Adipose tissue (tissue), 3 donors: ENCODE data around the gene ASCC1. TPM values are rescaled to one million over a fixed set of nuclear protein-coding genes. Genes with fewer than 3 reads are reported as not detected.
"Not testable (repeated sequence)": the region's sequence is repeated elsewhere in the genome, so short reads cannot be mapped to it uniquely, and the experiment has no call there.

ENCODE experiments used
- H3K27ac ChIP-seq: one replicate; pipeline ENCODE4 v1.5.1; 2013; ENCODE audit warnings: low read depth, low read length
- WGBS, 3 donors: extraction: QIAGEN DNeasy Blood & Tissue Kit; methylation state at CpG; one replicate each; pipeline ENCODE4 v1.1.7; 2013; 5-methylcytosine and 5-hydroxymethylcytosine counted together
- polyA plus RNA-seq, 3 donors: library from polyadenylated mRNA; stranded (reverse); fragments of 200-250 nt; gene quantifications; one replicate each; pipeline ENCODE4 v1.2.3, GENCODE V29; 2013
- donor health status: healthy with polysubstance abuse.
- donor health status: Bipolar disorder and iron deficiency.
- donor health status: healthy.

Gene ASCC1
- polyA plus RNA-seq, 3 donors: 13.3 to 34.1 (median 18.0) TPM

DNA sequence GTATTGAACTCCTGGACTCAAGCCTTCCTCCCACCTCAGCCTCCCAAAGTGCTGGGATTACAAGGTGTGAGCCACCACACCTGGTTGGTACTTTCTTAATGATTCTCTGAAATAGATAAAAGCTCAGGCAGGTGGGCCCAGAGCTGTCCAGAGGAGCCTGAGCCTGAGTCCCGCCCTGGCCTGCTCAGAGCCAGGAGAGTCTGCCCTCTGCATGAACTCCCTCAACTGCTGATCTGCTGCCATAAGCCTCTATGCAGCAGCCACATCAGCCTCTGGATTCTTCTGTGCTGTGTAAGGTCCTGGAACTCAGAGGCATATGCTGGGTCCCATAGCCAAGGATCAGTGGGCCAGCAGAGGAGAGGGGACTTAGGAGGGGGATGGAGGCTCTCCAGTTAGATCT is 34.6 kb upstream of the ASCC1 start:
- no peak overlapping the region for H3K27ac ChIP-seq
- 53 to 100% (median 59%) methylated on average over 1 of the region's 1 CpG for WGBS, 3 donors

GRCh38 chr10:72249176-72249862 is 33.2 kb upstream of the ASCC1 start:
- not testable (repeated sequence) for H3K27ac ChIP-seq
- WGBS, 3 donors: 77 to 91% (median 82%) methylated on average over 17 of the region's 17 CpGs

DNA sequence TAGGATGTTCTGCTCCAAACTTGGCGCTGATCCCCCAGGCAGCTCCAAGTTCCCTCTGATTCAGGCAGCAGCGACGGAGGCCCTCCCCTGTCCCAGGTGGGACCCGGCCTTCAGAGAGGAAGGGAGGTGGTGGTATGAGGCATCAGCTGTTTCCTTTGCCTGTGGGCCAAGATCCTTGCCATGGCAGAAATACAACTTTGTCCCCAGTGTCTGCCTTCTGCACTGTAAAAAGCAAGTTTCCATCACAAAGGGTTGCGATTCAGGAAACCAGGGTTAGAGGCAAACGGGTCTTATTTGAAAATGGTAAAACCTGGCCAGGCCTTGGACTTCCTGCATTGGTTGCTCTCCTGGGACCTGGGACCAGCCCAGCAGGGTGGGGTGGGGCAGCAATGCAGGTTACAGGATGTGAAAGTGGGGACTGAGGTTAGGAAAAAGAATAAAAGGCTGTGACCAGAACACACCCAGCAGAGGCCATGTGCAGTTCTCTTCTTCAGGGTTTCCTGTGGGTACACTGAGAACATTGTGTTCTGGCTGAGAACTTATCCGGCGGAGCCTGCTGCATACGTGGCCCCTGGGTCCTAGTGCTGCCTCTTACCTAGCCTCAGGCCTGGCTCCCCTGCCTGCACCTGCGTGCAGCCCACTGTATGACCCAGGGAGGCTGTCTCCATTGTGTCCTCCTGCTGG is 32.5 kb upstream of the ASCC1 start:
- H3K27ac ChIP-seq: peak overlapping the region; percentile 36
- WGBS, 3 donors: 5 to 17% (median 7%) methylated on average over 10 of the region's 10 CpGs

DNA sequence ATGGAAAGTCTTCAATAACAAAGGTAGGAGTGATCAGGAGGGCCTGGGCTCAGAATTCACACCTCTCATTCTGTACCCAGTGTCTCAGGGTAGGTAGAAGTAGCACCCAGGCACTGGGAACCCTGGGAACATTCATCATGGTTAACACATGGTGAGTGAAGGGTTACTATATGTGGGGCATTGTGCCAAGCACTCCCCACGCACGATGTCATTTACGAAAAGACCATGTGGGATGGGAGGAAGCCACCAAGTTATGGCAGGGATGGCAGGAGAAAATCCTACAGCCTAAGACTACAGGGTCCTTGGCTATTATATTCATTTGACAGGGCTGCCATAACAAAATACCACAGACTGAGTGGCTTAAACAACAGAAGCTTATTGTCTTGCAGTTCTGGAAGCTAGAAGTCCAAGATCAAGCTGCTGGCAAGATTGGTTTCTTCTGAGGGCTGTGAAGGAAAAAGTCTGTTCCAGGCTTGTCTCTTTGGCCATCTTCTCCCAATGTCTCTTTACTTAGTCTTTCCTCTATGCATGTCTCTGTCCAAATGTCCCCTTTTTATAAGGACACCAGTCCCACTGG is 30.0 kb upstream of the ASCC1 start:
- 9 to 15% (median 11%) methylated on average over 3 of the region's 3 CpGs for WGBS, 3 donors
- no peak overlapping the region for H3K27ac ChIP-seq

- 52 to 71% (median 62%) methylated on average over 5 of the region's 5 CpGs for WGBS, 3 donors
- H3K27ac ChIP-seq: no peak overlapping the region
Measured at GRCh38 chr10:72244573-72245038, 28.5 kb upstream of the ASCC1 start.

GRCh38 chr10:72243822-72244437 is 27.9 kb upstream of the ASCC1 start:
- H3K27ac ChIP-seq: no peak overlapping the region
- WGBS, 3 donors: 57 to 65% (median 60%) methylated on average over 11 of the region's 11 CpGs

DNA sequence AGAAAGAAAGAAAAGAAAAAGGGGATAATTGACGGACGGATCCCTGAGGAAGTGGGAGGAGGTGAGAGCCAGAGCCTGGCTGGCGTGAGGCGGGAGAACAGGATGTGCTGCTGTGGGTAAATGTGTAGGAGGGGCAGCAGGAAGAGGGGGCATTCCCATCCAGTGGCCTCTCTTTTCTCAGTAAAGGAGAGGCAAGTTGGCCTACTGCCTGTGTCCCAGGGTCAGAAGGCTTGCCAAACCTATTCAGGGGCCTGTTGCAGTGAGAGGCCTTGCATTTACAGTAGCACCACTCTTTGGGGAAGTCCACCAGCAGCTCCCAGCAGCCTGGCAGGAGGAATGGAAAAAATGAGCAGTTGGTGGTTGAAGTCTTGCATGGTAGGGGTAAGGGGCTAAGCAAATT is 26.6 kb upstream of the ASCC1 start:
- WGBS, 3 donors: 28 to 60% (median 38%) methylated on average over 4 of the region's 4 CpGs

DNA sequence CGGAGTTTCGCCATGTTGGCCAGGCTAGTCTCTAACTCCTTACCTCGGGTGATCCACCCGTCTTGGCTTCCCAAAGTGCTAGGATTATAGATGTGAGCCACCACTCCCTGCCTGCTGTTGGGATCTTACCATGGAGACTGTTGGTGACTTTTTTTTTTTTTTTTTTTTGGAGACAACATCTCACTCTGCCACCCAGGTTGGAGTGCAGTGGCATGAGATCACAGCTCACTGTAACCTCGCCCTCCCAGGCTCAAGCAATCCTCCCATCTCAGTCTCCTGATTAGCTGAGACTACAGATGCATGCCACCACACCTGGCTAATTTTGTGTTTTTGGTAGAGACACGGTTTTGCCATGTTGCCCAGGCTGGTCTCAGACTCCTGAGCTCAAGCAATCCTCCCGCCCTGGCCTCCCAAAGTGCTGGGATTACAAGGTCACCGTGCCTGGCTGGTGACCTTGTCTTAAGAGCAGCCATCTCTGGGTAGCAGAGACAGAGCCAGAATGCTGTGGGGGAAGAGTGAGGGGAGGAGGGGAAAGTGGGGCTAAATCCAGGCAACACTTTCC is 25.7 kb upstream of the ASCC1 start:
- 87 to 94% (median 92%) methylated on average over 8 of the region's 8 CpGs for WGBS, 3 donors
- H3K27ac ChIP-seq: no peak overlapping the region

More for the DNA sequence above, 26.6 kb upstream of the ASCC1 start:
- no peak overlapping the region for H3K27ac ChIP-seq

DNA sequence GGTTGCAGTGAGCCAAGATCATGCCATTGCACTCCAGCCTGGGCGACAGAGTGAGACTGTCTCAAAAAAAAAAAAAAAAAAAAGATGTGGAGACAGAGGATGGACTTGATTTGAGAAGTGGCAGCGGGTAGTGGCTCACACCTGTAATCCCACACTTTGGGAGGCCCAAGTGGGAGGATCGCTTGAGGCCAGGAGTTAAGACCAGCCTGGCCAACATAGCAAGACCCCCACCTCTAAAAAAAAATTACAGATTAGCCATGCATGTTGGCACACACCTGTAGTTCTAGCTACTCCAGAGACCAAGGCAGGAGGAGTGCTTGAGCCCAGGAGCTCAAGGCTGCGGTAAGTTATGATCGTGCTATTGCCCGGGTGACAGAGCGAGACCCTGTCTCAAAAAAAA is 24.3 kb upstream of the ASCC1 start:
- H3K27ac ChIP-seq: no peak overlapping the region
- WGBS, 3 donors: 92 to 99% (median 98%) methylated on average over 6 to 7 of the region's 7 CpGs

- no peak overlapping the region for H3K27ac ChIP-seq
- WGBS, 3 donors: 50 to 88% (median 79%) methylated on average over 1 of the region's 1 CpG
Measured at GRCh38 chr10:72239409-72239808, 23.3 kb upstream of the ASCC1 start.

DNA sequence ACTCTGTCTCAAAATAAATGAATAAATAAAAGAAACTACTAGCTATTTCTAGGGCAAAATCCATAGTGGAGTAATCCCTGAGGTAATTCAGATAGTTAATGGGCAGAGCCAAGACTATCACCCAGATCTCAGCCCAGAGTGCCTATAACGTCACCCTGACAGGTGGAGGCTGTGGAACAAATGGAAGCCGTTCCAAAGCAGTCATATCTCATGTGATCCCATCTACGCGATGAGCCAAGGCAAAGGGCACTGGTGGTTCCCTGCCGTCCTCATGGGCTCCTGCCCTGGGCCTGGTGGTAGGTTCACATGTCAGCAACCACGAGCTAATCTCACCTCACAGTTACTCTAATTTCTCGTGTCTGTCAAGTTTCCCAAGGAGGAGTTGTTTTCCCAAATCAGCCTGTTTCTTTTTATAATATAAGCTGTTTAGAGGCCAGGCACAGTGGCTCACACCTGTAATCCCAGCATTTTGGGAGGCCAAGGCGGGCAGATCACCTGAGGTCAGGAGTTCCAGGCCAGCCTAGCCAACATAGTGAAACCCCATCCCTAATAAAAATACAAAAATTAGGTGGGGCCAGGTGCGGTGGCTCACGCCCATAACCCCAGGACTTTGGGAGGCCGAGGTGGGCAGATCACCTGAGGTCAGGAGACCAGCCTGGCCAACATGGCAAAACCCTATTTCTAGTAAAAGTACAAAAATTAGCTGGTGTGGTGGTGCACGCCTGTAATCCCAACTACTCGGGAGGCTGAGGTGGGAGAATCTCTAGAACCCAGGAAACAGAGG is 22.5 kb upstream of the ASCC1 start:
- no peak overlapping the region for H3K27ac ChIP-seq
- 70 to 96% (median 96%) methylated on average over 13 of the region's 13 CpGs for WGBS, 3 donors

DNA sequence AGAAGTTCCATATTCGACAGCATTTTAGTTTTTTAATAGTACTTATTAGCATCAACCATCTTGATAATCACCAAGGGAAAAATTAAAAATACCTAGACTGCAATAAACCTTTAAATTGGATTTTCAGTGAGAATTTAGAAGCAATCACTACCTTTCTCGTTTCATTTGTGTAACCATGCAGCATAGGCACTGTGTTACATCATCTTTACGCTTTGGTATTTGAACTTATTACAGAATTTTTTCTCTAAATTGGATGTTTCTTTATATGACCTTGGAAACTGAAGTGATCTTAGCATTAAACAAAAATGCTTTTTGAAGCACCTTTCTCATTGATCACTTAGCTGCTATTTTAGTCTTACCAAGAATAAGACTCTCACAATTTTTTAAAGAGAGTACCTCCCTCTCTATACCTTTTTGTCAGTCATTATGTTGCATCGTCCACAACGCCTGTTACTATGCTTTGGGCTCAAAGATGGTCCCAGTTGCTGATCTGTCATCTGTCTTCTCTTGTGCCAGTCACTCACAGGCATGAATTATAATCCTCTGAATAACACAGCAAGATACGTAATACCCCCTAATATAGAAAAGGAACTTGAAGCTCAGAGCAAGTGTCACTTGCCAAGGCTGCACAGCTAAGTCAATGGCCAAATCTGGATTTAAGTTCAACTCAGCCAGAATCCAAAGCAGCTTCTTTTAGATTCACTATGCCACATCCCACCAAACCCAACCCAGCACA is 19.6 kb upstream of the ASCC1 start:
- WGBS, 3 donors: 86 to 93% (median 88%) methylated on average over 6 of the region's 6 CpGs
- no peak overlapping the region for H3K27ac ChIP-seq

- no peak overlapping the region for H3K27ac ChIP-seq
Measured at GRCh38 chr10:72234560-72235095, 18.6 kb upstream of the ASCC1 start.

DNA sequence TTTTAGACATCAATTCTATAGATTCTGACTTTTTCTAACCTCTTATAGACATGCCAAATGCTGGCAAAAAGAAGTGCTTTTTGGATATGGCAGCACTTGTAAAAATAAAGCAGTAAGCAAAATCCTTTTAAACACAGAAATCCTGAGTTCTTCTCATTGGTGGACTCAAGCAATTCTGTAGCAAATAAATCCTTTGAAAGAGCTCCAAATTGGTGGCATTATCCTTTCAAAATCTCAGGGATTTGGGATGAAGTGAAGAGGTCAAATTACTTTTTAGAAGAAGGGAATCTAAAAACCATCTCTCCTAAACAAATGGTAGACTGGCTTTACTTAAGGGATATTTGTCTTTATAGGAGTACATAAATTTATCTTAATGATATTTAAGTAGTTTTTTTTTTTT is 17.5 kb upstream of the ASCC1 start:
- H3K27ac ChIP-seq: no peak overlapping the region

More at GRCh38 chr10:72234560-72235095, 18.6 kb upstream of the ASCC1 start:
- WGBS, 3 donors: 52 to 89% (median 83%) methylated on average over 6 of the region's 6 CpGs

- H3K27ac ChIP-seq: no peak overlapping the region
- WGBS, 3 donors: 29 to 54% (median 52%) methylated on average over 8 of the region's 8 CpGs
Measured at GRCh38 chr10:72229261-72230251, 13.5 kb upstream of the ASCC1 start.

DNA sequence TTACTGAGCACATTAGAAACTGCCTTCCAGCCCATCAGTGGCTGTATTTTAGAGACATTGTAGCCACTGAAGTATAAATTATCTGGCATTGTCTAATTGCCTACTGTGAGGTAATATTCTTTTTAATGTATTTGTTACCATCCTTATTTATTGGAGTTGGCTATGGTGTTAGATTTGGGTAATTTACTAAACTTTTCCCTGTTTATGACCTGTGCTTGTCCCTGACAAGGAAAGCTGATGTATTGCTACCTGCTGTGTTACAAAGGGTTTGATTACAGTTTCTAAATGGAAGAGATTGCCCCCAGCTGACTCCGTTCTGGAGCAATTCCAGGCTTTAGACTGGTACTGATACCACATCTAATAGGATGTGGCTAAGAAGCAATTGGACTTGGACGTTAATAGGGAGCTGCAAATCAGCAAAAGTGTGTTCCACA is 12.3 kb upstream of the ASCC1 start:
- 25 to 70% (median 67%) methylated on average over 2 of the region's 2 CpGs for WGBS, 3 donors
- no peak overlapping the region for H3K27ac ChIP-seq
